WTC11 (cell line): ENCODE results near the gene ZNF230. TPM values are rescaled to one million over a fixed set of nuclear protein-coding genes. Genes with fewer than 3 reads are reported as not detected.

ENCODE experiments used
- ATAC-seq: fragments of 200-7000 bp; cut with Tn5 transposase; 2 replicates; pipeline ENCODE4 v1.10.0; 2021; ENCODE audit warnings: mild to moderate bottlenecking, moderate library complexity
- CTCF ChIA-PET: fragments of 300-600 bp; sonication (Branson Sonifier 250); formaldehyde crosslinking; loops from one replicate; lab custom pipeline; 2021; ENCODE audit warnings: antibody characterized with exemption; lab: Charles Lee
- POLR2A ChIA-PET: fragments of 350-600 bp; sonication (Branson Sonifier 250); formaldehyde crosslinking; loops from one replicate; lab custom pipeline; 2021; ENCODE audit warnings: antibody characterized with exemption; lab: Charles Lee
- DNase-seq: peaks from one replicate; pipeline ENCODE4 v3.0.0; 2021; ENCODE audit warnings: low spot score
- H3K27ac Mint-ChIP-seq: 2 replicates; pipeline ENCODE4 v1.8.0; 2021; ENCODE audit warnings: mixed read lengths
- H3K27me3 Mint-ChIP-seq: 2 replicates; pipeline ENCODE4 v1.8.0; 2021; ENCODE audit warnings: low read depth, mild to moderate bottlenecking, moderate library complexity, mixed read lengths
- H3K36me3 Mint-ChIP-seq: 2 replicates; pipeline ENCODE4 v1.8.0; 2021; ENCODE audit warnings: mixed read lengths
- H3K4me1 Mint-ChIP-seq: 2 replicates; pipeline ENCODE4 v1.8.0; 2022; ENCODE audit warnings: mixed read lengths
- H3K4me3 Mint-ChIP-seq: 2 replicates; pipeline ENCODE4 v1.8.0; 2021; ENCODE audit warnings: mild to moderate bottlenecking, moderate library complexity, mixed read lengths
- H3K9me3 Mint-ChIP-seq: 2 replicates; pipeline ENCODE4 v1.8.0; 2021; ENCODE audit warnings: mixed read lengths
- ATF1 ChIP-seq: sonication (generic); formaldehyde crosslinking; IDR thresholded peaks from 2 replicates; pipeline ENCODE4 v1.8.1; 2023; ENCODE audit warnings: mild to moderate bottlenecking, moderate library complexity, missing genetic modification reagents
- ATF6 ChIP-seq: sonication (generic); formaldehyde crosslinking; IDR thresholded peaks from 2 replicates; pipeline ENCODE4 v1.8.1; 2023; ENCODE audit warnings: mild to moderate bottlenecking, missing genetic modification reagents
- CREM ChIP-seq: sonication (generic); formaldehyde crosslinking; IDR thresholded peaks from 2 replicates; pipeline ENCODE4 v1.8.1; 2022; ENCODE audit warnings: mild to moderate bottlenecking, missing genetic modification reagents, moderate library complexity
- CTCF ChIP-seq: fragments of 200-600 bp; IDR thresholded peaks from 2 replicates; pipeline ENCODE4 v1.8.0; 2022; ENCODE audit warnings: antibody characterized with exemption
- ELF4 ChIP-seq: sonication (generic); formaldehyde crosslinking; IDR thresholded peaks from 2 replicates; pipeline ENCODE4 v1.8.1; 2022; ENCODE audit warnings: low read depth, mild to moderate bottlenecking, moderate library complexity, missing genetic modification reagents
- FOXK1 ChIP-seq: sonication (generic); formaldehyde crosslinking; IDR thresholded peaks from 2 replicates; pipeline ENCODE4 v1.8.0; 2022; ENCODE audit warnings: mild to moderate bottlenecking, moderate library complexity, missing genetic modification reagents
- GABPB1 ChIP-seq: sonication (generic); formaldehyde crosslinking; IDR thresholded peaks from 2 replicates; pipeline ENCODE4 v1.8.1; 2023; ENCODE audit warnings: mild to moderate bottlenecking, missing genetic modification reagents
- HMGA2 ChIP-seq: fragments of 250-450 bp; sonication (Bioruptor Pico); IDR thresholded peaks from 2 replicates; pipeline ENCODE4 v1.4.0; 2021; ENCODE audit warnings: mild to moderate bottlenecking, moderate library complexity
- KAT7 ChIP-seq: sonication (generic); formaldehyde crosslinking; IDR thresholded peaks from 2 replicates; pipeline ENCODE4 v1.8.1; 2023; ENCODE audit warnings: missing genetic modification reagents, mild to moderate bottlenecking, borderline replicate concordance
- MYBL2 ChIP-seq: sonication (generic); formaldehyde crosslinking; IDR thresholded peaks from 2 replicates; pipeline ENCODE4 v1.8.1; 2023; ENCODE audit warnings: mild to moderate bottlenecking, moderate library complexity, missing genetic modification reagents
- NFE2L1 ChIP-seq: sonication (generic); formaldehyde crosslinking; IDR thresholded peaks from 2 replicates; pipeline ENCODE4 v1.8.1; 2023; ENCODE audit warnings: missing genetic modification reagents
- PRRX2 ChIP-seq: fragments of 250-450 bp; sonication (Bioruptor Pico); IDR thresholded peaks from 2 replicates; pipeline ENCODE4 v1.8.0; 2021; ENCODE audit warnings: mild to moderate bottlenecking
- RORB ChIP-seq: fragments of 250-450 bp; sonication (Bioruptor Pico); IDR thresholded peaks from 2 replicates; pipeline ENCODE4 v1.9.0; 2021; ENCODE audit warnings: mild to moderate bottlenecking
- SP1 ChIP-seq: sonication (generic); formaldehyde crosslinking; conservative IDR thresholded peaks from 2 replicates; pipeline ENCODE4 v1.8.1; 2022; ENCODE audit warnings: missing genetic modification reagents
- USF2 ChIP-seq: sonication (generic); formaldehyde crosslinking; IDR thresholded peaks from 2 replicates; pipeline ENCODE4 v1.8.1; 2023; ENCODE audit warnings: mild to moderate bottlenecking, missing genetic modification reagents, moderate library complexity
- ZBTB21 ChIP-seq: sonication (generic); formaldehyde crosslinking; IDR thresholded peaks from 2 replicates; pipeline ENCODE4 v1.8.1; 2023; ENCODE audit warnings: mild to moderate bottlenecking, missing genetic modification reagents, borderline replicate concordance
- ZNF121 ChIP-seq: sonication (generic); formaldehyde crosslinking; IDR thresholded peaks from 2 replicates; pipeline ENCODE4 v1.8.0; 2023; ENCODE audit warnings: missing genetic modification reagents
- ZNF317 ChIP-seq: sonication (generic); formaldehyde crosslinking; IDR thresholded peaks from 2 replicates; pipeline ENCODE4 v1.8.1; 2023; ENCODE audit warnings: low read depth, mild to moderate bottlenecking, moderate library complexity, missing genetic modification reagents, borderline replicate concordance
- ZNF425 ChIP-seq: fragments of 250-450 bp; sonication (Bioruptor Pico); conservative IDR thresholded peaks from 2 replicates; pipeline ENCODE4 v1.9.0; 2021; ENCODE audit warnings: mild to moderate bottlenecking
- ZNF532 ChIP-seq: fragments of 250-450 bp; sonication (Bioruptor Pico); IDR thresholded peaks from 2 replicates; pipeline ENCODE4 v1.9.0; 2021; ENCODE audit warnings: mild to moderate bottlenecking, borderline replicate concordance
- total RNA-seq: library from RNA; stranded (reverse); gene quantifications from 3 replicates; pipeline ENCODE4 v1.2.3, GENCODE V29; 2021

ZNF230 gene
- total RNA-seq, 1 experiment from 2014 or later = 3.5 TPM

- TF ChIP-seq CREM (CRISPR knock-in tag) (peak; percentile 42; the same call in 1 of the 2 replicates), NFE2L1 (CRISPR knock-in tag) (no peak), FOXK1 (no peak; the same call in 1 of the 2 replicates), USF2 (CRISPR knock-in tag) (0 out of 2 replicates have a peak, but pooled peaks have one; percentile 24), ZNF317 (CRISPR knock-in tag) (no peak), ZNF425 (CRISPR knock-in tag) (no peak), MYBL2 (CRISPR knock-in tag) (no peak), SP1 (CRISPR knock-in tag) (peak; percentile 61), ATF6 (CRISPR knock-in tag) (no peak), ZBTB21 (CRISPR knock-in tag) (no peak)
Measured at GRCh38 chr19:44051650-44052402, 49.1 kb downstream of the ZNF230 start, which contains the start of gene ZNF223 (continued).

- peak; percentile 21 for DNase-seq
- Mint-ChIP-seq H3K9me3 (peaks cover 15% of the 10 kb centered on the region), H3K4me3 (no peak overlapping the region)
Measured at GRCh38 chr19:44055870-44056269, 53.1 kb downstream of the ZNF230 start.

More at GRCh38 chr19:44055870-44056269, 53.1 kb downstream of the ZNF230 start:
- H3K4me1 Mint-ChIP-seq = peaks cover 4% of the 10 kb centered on the region; the same call in 1 of the 2 replicates
- no peaks in the 10 kb centered on the region; the same call in 1 of the 2 replicates for H3K27me3 Mint-ChIP-seq
- H3K36me3 Mint-ChIP-seq = peaks cover 37% of the 10 kb centered on the region
- no peak overlapping the region for H3K27ac Mint-ChIP-seq
- POLR2A ChIA-PET = no interaction called here
- TF ChIP-seq PRRX2 (CRISPR knock-in tag) (no peak), HMGA2 (CRISPR knock-in tag) (no peak), ELF4 (CRISPR knock-in tag) (no peak), ZNF425 (CRISPR knock-in tag) (no peak), ZNF121 (CRISPR knock-in tag) (no peak), ATF1 (no peak), ZNF532 (CRISPR knock-in tag) (no peak), GABPB1 (CRISPR knock-in tag) (no peak), RORB (CRISPR knock-in tag) (no peak), CTCF (no peak), KAT7 (no peak), ATF6 (CRISPR knock-in tag) (no peak)
- TF ChIP-seq, all 79 proteins: peak for 0
- CTCF ChIA-PET = interaction anchor here (0.8 kb wide), 1 partner anchor 77 kb away, joined by 3 read pairs; no protein-coding TSS in a partner anchor
- ATAC-seq = no peak
